ENCODE data around the gene KCNK13.

Gene KCNK13

DNA sequence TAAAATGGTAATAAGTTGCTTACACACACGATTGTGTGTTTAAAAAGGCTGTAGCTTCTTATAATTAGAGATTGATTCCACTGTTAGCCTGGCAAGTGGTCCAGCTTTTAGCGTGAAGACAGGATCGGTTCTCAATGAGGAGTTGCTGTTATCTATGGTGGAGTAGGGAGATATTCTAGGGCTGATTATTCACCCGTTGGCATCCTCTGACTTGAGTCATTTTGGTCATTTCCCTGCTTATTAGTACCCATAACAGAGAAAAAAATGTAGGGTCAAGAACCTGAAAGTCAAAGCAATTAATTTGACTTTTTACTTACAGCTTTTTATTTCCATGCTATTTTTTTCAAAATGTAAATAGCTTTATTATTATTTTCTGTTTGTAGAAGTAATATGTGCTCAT, 76.0 kb downstream of the KCNK13 start:
- no peak for DNase-seq

DNA sequence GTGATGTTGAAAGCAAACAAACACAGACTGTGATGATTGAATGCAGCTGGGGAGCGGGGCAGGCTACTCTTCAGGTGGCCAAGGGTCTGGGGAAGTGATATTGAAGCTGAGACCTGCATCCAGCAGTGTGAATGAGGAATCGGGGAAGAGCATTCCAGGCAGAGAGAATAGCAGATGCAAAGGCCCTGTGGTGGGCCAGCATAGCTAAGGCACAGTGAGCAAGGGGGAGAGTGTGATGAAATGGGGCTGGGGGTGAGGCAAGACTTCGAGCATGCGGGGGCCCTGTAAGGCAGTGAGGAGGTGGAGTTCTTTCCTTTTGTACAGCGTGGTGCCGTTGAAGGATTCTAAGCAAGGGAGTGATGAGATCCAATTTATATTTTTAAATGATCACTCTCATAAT, 77.4 kb downstream of the KCNK13 start:
- DNase-seq, result no peak

DNA sequence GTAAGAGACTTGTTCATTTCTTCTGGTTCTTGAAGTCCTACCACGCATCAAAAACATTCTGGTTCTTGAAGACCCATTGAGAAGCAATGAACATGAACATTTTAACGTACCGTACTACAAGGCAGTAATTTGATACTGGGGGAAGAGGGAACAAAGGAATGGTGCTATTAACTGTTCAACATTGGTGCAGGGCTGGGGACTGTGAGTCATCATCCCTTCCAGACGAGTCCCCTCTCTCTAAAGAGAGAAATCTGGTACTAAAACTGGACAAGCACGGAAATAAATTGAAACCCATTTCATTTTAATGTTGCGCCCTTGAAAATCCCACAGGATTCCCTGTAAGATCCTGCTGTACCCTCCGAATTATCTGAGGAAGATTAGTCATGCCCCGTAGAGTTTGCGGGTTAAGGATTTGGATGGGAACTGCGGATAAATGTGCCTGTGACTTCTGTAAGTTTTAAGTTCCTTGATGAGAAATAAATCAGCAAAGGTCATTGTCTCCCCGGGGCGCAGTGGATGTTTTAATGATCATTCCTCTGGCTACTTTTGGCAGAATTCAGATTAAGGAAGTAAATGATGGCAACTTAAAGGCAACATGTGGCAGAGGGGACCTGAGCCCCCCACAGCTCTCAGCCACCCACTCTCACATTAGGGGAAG, 78.6 kb downstream of the KCNK13 start:
- peak in 1 of 2 experiments; percentile 11 for DNase-seq

DNA sequence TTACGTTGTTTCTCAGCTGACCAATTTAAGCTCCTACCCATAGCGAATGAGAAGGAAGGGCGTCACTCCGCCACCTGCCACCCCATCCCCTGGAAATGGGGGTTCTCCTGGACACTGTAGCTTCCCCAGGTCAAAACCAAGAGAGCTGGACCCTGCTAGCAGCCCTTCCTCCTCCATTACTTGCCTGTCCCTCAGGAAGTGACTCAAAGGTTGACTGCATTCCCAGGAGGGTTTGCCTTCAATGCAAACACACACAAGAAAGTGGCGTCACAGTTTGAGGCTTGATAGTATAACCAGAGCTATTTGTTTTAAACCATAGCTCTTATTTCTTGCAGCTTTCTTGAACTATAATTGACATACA, 79.1 kb downstream of the KCNK13 start:
- DNase-seq, result no peak

DNA sequence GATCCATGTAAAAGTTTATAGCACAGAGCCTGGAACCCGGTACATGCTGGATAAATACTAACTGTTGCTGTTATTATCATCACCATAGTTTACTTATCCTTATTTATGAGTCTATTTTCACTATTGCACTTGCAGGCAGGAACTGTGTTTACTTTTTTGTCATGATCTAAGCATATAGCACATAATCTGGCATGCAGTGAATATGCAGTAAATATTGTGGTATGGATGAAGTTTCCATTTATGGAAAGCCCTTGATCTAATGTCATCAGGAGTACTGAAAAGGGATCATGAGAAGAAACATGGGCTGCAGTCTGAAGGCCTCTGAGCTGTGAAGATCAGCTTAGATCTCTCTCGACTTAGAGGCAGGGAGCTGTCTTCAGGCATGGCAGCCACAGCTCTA, 91.6 kb downstream of the KCNK13 start:
- DNase-seq, result no peak

DNA sequence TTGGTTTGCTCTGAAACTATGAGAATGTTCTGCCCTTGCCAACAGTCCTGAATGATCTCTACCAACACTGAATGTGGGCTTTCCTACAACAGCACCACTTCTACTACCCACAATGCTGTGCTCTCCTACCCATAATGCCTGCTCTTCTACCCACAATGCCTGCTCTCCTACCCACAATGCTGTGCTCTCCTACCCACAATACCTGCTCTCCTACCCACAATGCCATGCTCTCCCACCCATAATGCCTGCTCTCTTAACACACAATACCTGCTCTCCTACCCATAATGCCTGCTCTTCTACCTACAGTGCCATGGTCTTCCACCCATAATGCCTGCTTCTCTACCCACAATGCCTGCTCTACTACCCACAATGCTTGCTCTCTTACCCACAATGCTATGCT, 92.3 kb downstream of the KCNK13 start:
- no peak for DNase-seq

DNA sequence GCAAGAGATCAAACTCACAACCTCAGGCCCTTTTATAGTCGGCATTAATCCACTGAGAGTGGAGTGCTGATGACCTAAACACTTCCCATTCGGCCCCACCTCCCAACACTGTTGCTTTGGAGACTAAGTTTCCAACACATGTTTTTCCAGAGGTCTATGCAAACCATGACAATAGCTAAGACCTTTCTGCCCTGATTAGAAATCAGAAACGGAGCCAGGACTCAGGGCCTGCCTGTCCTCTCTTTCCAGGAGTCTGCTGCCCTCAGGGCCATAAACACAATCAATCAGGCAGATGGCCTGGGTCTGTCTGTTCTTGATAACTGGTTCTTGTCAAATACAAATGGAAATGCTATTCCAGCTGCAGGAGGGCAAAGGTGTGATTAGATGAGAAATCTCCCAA, 97.4 kb downstream of the KCNK13 start:
- DNase-seq, result no peak

DNA sequence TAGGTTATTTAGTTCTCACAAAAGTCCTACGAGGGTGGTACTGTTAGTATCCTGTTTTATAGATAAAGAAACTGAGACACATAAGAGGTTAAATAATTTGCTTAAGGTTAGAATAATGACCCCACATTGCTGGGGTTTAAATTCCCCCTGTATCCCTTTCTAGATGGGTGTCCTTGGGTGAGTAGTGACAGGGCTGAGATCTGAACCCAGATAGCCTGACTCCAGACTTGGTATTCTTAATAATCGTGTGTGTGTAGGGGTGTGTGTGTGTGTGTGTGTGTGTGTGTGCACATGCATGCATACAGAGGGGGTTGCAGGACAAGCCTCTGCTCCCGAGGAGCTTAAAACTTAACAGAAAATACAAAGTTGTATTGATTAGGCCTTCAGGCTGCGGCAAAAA, 97.9 kb downstream of the KCNK13 start:
- no peak for DNase-seq

DNA sequence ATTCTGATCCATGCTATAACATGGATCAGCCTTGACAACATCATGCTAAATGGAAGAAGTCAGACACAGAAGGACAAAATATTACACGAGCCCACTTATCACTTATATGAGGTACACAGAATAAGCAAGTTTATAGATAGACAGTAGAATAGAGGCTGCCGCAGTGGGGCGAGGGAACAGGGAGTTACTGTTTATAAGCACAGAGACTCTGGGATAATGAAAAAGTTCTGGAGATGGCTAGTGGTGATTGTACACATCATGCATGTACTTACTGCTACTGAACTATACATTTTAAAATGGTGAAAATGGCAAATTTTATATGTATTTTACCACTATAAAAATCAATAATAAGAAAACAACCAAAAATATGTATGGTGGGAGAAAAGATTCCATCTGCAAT, 99.3 kb downstream of the KCNK13 start:
- no peak for DNase-seq

DNA sequence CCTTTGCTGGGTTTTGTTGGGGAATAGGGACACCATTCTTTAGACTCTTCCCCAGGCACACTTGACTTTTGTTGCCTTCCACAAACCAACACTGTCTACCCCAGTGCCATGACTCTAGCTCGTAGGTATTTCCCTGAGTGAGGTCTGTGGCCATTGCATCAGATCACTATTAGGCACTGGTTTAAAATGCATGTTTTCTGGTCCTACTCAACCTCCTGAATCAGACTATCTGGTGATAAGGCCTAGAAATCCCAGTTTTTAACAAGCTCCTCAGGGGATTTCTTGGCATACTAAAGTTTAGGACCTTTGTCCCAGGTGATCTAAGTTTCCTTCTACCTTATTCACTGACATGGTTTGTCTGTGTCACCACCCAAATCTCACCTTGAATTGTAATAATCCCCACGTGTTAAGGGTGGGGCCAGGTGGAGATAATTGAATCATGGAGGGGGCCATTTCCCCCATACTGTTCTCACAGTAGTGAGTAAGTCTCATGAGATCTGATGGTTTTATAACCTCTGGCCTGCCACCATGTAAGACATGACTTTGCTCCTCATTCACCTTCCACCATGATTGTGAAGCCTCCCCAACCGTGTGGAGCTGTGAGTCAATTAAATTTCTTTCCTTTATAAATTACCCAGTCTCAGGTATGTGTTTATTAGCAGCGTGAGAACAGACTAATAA, 106.8 kb downstream of the KCNK13 start:
- no peak for DNase-seq

DNA sequence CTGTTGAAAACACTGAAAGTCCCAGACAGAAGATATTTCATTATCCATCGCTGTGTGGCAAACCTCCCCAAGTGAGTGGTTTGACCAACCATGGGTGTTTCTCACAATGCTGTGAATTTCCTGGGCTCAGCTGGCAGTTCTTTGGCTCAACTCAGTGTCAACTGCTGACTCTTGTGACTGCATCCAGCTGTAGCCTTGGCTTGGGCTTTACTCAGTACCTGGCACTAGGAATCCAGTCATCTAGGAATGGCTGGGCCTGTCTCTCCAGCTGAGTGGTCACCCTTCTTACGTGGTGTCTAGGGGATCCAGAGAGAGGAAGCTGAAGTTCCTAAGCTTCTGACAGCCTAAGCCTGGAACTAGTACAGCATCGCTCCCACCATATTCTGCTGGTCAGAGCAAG, 113.8 kb downstream of the KCNK13 start:
- DNase-seq, result no peak

DNA sequence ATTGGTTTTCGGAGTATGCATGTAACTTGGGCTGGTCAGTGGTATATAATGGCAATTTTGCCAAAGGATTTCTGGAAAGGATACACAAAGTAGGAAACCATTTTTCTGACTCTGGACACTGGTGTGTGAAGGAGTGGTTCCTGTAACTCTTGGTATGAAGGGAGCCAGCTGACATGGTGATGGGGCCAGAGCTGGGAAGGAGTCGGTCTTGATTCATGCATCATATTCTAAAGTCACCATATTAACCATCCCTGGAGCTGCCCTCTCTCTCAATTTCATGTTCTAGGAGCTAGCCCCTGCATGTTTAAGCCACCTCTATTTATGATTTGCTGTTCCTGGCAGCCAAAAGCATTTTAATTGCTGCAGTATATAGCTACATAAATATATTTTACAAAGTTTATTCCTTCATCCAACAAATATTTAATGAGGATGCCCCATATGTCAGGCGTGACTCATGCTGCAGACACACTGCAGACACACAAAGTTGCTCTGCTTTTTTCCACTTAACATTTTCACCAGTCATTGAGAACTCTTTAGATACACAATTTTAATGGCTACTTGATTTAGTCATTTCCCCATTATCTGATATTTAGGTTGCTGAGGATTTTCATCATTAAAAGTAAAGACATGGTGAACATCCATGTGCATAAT, 115.9 kb downstream of the KCNK13 start:
- DNase-seq, result no peak

DNA sequence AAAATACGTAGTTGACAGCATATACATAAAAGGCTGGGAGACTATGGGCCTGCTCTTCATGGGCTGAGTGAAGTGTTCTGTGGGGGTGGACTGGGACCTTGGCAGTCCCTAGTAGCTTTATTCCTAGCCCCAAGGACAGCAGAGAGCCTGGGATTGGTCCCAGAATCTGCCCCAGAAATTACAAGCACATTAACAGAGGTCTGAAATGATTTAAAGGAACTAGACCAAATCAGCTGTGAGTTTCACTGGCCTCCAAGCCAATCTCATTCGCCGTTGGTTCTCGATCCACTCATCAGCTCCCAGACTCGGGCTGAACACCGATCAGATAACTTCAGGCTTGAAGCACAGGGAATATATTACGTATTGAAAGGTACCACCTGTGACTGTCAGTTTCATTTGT, 117.6 kb downstream of the KCNK13 start:
- DNase-seq, result no peak

DNA sequence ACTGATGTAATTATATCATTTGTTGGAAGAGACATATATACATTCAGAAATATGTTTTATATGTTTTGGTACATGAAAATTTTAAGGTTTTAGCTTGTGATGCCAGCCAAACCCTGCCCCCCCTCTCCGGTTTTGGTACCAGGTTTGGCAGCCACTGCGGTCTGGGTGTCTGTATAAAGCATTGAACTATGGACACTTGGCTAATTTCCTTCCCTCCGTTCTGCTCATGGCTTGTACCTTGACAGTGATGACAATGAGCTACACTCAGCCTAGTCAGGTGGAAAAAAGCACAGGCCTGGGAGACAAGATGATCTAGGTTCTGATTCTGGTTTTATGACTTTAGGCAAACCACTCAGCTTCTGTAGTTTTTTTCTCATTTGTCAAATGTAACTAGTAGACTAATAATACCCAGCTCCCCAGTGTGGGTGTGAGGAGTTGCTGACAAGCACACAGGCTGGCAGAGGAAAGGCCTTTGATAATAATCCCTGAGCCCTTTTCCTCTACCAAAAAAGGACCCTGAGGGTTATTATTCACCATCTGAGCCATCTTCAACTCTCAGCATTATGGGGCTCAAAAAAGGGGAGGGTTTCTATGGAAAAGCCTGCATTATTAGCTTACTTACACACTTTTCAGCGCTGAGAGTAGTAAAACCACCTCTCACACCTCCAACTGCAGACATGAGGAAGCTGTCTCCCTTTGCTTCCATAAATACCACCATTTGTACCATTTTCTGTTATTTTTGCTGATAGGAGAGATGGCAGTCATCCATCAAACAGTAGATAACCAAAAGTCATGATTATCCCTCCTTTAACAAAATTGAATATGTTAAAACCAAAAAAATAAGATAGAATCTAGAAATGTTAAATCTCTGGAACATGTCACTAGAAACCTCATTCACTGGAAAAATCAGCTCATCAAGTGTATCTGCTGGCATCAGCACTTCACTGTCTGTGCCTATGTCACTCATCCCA, 118.3 kb downstream of the KCNK13 start:
- no peak for DNase-seq

DNA sequence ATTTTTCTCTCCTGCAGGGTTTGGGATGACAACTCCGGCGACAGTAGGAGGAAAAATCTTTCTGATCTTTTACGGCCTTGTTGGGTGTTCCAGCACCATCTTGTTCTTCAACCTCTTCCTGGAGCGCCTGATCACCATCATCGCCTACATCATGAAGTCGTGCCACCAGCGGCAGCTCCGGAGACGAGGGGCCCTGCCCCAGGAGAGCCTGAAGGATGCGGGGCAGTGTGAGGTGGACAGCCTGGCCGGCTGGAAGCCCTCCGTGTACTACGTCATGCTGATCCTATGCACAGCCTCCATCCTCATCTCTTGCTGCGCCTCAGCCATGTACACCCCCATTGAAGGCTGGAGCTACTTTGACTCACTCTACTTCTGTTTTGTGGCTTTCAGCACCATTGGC, 122.3 kb downstream of the KCNK13 start:
- no peak for DNase-seq

DNA sequence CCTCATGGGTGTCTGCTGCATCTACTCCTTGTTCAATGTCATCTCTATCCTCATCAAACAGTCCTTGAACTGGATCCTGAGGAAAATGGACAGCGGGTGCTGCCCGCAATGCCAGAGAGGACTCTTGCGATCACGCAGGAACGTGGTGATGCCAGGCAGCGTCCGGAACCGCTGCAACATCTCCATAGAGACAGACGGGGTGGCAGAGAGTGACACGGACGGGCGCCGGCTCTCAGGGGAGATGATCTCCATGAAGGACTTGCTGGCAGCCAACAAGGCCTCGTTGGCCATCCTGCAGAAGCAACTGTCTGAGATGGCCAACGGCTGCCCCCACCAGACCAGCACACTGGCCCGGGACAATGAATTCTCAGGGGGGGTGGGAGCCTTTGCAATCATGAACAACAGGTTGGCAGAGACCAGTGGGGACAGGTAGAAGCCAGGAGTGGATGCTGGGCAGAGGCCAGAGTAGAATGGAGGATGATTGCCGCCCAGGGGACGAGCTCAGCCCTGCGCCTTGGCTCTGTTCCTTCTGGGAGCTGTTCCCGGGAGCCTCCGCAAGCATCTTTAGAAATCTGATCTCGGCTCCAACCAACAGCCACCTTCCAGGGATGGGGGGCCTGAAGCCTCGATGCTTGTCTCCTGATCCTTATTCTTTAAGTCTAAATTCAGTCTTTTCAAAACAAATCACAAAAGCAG, 122.9 kb downstream of the KCNK13 start:
- no peak for DNase-seq

DNA sequence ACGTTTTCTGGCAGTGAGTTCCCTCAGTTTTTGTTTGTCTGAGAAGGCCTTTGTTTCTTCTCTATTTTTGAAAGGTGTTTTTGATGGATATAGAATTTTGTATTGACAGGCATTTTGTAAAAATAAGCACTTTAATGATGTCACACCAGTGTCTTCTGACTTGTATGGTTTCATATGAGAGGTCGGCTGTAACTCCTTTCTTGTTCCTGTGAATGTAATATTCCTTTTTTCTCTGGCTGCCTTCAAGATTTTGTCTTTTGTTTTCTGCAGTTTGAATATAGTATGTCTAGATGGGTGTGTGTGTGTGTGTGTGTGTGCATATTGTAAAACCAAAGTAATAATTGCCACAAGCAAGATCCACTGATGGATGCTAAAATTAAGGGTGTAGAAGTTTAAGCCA, 126.8 kb downstream of the KCNK13 start:
- no peak for DNase-seq

DNA sequence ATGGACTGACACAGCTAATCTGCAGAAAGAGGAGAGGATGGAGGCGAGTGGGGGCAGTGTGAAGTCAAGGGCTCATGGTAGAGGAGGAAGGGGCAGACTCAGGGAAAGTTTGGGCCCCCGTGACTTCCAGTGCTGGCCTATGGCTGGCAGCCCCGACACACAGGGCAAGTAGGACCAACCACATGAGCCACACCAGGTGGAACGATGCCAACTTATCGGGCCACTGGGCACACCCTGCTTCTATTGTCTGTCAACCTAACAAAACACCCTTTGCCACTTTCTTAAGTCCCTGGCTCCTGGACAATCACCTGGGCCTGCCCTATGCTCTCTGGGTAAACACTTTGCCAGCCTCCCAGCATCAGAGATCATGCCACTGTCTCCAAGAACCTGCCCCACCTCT, 129.4 kb downstream of the KCNK13 start:
- no peak for DNase-seq

DNA sequence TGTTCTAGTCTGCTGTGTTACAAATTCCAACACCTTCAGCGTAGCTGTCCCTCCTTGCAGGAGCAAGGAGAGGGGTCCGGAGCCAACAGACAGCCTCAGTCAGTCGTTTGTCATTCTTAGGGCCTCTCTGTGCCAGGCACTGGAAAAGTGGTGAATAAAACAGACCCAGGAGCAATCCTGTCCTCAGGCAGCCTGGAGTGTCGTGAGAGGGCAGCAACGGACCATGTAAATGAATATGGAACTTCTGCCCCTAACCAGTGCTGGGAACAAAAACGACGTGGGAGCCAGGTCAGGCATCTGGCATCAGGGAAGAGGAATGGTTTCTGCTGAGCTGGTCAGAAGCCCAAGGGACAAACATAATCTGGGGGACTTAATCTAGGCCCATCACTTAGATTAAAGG, 129.8 kb downstream of the KCNK13 start:
- DNase-seq, result peak in 1 of 2 experiments; percentile 5

DNA sequence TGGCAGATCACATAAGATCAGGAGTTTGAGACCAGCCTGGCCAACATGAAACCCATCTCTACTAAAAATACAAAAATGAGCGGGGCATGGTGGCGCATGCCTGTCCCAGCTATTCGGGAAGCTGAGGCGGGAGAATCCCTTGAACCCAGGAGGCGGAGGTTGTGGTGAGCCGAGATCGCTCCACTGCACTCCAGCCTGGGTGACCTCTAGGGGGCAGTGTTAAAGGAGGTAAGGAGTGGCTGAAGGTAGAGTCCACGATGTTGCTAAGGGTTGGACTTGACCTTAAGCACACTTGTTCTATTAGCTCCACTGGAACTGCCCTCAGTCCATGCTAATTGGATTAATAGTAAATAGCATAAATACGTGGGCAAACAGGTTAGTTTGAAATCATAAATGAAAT, 132.1 kb downstream of the KCNK13 start:
- DNase-seq, result peak in 1 of 2 experiments; percentile 4

DNA sequence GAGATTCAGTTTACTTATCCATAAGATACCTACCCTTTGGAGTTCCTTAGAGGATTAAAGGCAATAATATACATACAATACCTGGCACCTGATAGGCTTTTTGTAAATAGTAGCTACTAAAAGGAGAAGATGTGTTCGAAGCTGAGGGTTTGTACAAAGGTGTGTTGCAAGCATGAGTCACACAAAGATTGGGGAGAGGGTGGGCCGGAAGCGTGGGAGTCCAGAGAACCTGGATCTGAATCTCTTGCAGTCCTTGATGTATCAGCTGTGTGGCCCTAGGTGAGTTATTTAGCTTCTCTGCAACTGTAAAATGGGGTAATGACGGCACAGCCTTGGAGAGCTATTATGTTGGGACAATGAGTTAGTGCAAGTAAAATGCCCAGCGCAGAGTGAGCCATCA, 132.9 kb downstream of the KCNK13 start:
- no peak for DNase-seq

DNA sequence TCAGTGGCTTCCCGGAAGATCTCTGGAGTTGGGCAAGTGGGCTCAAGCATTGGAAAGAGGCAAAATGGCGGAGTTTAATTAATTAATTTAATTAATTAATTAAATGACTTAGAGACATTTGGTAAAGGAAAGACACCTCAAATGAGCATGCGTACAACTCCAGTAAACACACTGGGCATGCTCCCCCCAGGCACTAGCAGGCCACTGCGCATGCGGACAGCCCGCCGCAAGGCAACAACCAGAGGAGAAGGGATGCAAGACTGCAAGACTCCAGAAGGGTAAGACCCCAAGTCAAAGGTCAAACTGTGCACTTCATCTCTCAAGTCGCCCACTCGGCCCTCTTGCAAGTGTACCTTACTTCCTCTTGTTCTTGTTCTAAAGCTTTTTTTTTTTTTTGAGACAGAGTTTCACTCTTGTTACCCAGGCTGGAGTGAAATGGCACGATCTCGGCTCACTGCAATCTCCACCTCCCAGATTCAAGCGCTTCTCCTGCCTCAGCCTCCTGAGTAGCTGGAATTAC, 136.8 kb downstream of the KCNK13 start:
- DNase-seq, result no peak

All from SHP77 (cell line).